Vagina (tissue), 2 donors: ENCODE data around the gene SLC66A2. TPM values are rescaled to one million over a fixed set of nuclear protein-coding genes. Genes with fewer than 3 reads are reported as not detected.
A peak's percentile ranks its signal among the peaks of the same experiment; 100 is the strongest.

Source experiments
- DNase-seq, 2 donors: peaks; one replicate each; pipeline ENCODE4 v3.0.0-alpha.2; 2017; ENCODE audit errors: extremely low spot score in 2 of 2
- H3K27ac ChIP-seq: fragments of 200-600 bp; sonication (generic); one replicate; pipeline ENCODE4 v1.5.1; 2019
- H3K27me3 ChIP-seq: fragments of 200-600 bp; sonication (generic); one replicate; pipeline ENCODE4 v1.5.1; 2019
- H3K36me3 ChIP-seq, 2 donors: fragments of 200-600 bp; sonication (generic); one replicate each; pipeline ENCODE4 v1.5.1; 2017 to 2019
- H3K4me1 ChIP-seq: fragments of 200-600 bp; sonication (generic); one replicate; pipeline ENCODE4 v1.5.1; 2019
- H3K4me3 ChIP-seq, 2 donors: fragments of 200-600 bp; sonication (generic); 1 replicate in 1 of 2; 2 replicates in 1 of 2; pipeline ENCODE4 v1.5.1; 2016 to 2019
- H3K9me3 ChIP-seq: fragments of 200-600 bp; sonication (generic); one replicate; pipeline ENCODE4 v1.5.1; 2019
- CTCF ChIP-seq, 3 experiments: fragments of 450-650 bp in 2 of 3; fragments of 200-600 bp in 1 of 3; sonication (generic) in 1 of 3; IDR thresholded peaks; one replicate each; pipeline ENCODE4 v1.5.1; 2017 to 2019; ENCODE audit warnings: antibody characterized with exemption in 3 of 3, mild to moderate bottlenecking in 2 of 3, moderate library complexity in 2 of 3
- POLR2A ChIP-seq, 2 donors: fragments of 450-650 bp; IDR thresholded peaks; one replicate each; pipeline ENCODE4 v1.6.1; 2017; ENCODE audit warnings: antibody characterized with exemption in 2 of 2, mild to moderate bottlenecking in 2 of 2, moderate library complexity in 2 of 2
- POLR2AphosphoS5 ChIP-seq, 2 donors: sonication (generic); formaldehyde crosslinking; IDR thresholded peaks; one replicate each; pipeline ENCODE4 v1.9.0; 2017; ENCODE audit warnings: antibody characterized with exemption in 2 of 2, mild to moderate bottlenecking in 2 of 2, low read depth in 1 of 2; ENCODE audit not compliant: insufficient read depth in 1 of 2
- intact Hi-C: fragments of 100-400 bp; cut with DNase I; formaldehyde crosslinking; loops from one replicate; pipeline ENCODE4 v1.15.1; 2023
- total RNA-seq: library from RNA; depleted of rRNA; stranded (reverse); fragments of >200 nt; gene quantifications from one replicate; pipeline ENCODE4 v1.2.3, GENCODE V29; 2016

The SLC66A2 gene
- total RNA-seq, 1 donor from 2014 or later: 32.2 TPM

- intact Hi-C loops: no loop called here
- H3K36me3 ChIP-seq: peaks cover 0 to 26% of the 10 kb centered on the region in 2 donors
- no peaks in the 10 kb centered on the region for H3K27me3 ChIP-seq
- H3K27ac ChIP-seq: no peak overlapping the region
- H3K4me3 ChIP-seq: no peak overlapping the region
- no peak for TF ChIP-seq POLR2A (IDR thresholded peaks at IDR 0.05)
- peaks cover 19% of the 10 kb centered on the region for H3K4me1 ChIP-seq
- no peaks in the 10 kb centered on the region for H3K9me3 ChIP-seq
- no peak for DNase-seq
Observed at GRCh38 chr18:79906706-79907105, 44.7 kb downstream of the SLC66A2 start.

- Histone ChIP-seq H3K9me3 (no peaks in the 10 kb centered on the region), H3K4me3 (no peak overlapping the region), H3K27me3 (no peaks in the 10 kb centered on the region), H3K36me3 (peaks cover 0 to 26% of the 10 kb centered on the region in 2 donors), H3K27ac (no peak overlapping the region), H3K4me1 (peaks cover 16% of the 10 kb centered on the region)
- no peak for DNase-seq
- no peak for TF ChIP-seq POLR2A (IDR thresholded peaks at IDR 0.05)
- no peak for TF ChIP-seq POLR2AphosphoS5 (IDR thresholded peaks at IDR 0.05; ENCODE audit: insufficient read depth in 1 of 2, low read depth in 1 of 2)
- TF ChIP-seq CTCF (IDR thresholded peaks at IDR 0.05): no peak
- intact Hi-C loops: no loop called here
Observed at GRCh38 chr18:79905993-79906392, 45.5 kb downstream of the SLC66A2 start.

GRCh38 chr18:79905389-79905911, 46.0 kb downstream of the SLC66A2 start:
- intact Hi-C loops: no loop called here
- Histone ChIP-seq H3K4me3 (no peak overlapping the region), H3K36me3 (peaks cover 0 to 26% of the 10 kb centered on the region in 2 donors), H3K27me3 (no peaks in the 10 kb centered on the region), H3K27ac (no peak overlapping the region), H3K9me3 (no peaks in the 10 kb centered on the region), H3K4me1 (peaks cover 11% of the 10 kb centered on the region)
- no peak for DNase-seq
- TF ChIP-seq POLR2AphosphoS5 (IDR thresholded peaks at IDR 0.05; ENCODE audit: insufficient read depth in 1 of 2, low read depth in 1 of 2) (no peak), CTCF (IDR thresholded peaks at IDR 0.05) (no peak)

- Histone ChIP-seq H3K27me3 (no peaks in the 10 kb centered on the region), H3K4me1 (peaks cover 11% of the 10 kb centered on the region), H3K27ac (no peak overlapping the region), H3K9me3 (no peaks in the 10 kb centered on the region), H3K4me3 (no peak overlapping the region), H3K36me3 (peaks cover 0 to 26% of the 10 kb centered on the region in 2 donors)
- intact Hi-C loops: no loop called here
- no peak for TF ChIP-seq POLR2AphosphoS5 (IDR thresholded peaks at IDR 0.05; ENCODE audit: insufficient read depth in 1 of 2, low read depth in 1 of 2)
- TF ChIP-seq POLR2A (IDR thresholded peaks at IDR 0.05): no peak
- no peak for TF ChIP-seq CTCF (IDR thresholded peaks at IDR 0.05)
- DNase-seq: peak; percentile 83 to 94
Observed at GRCh38 chr18:79904357-79905147, 46.9 kb downstream of the SLC66A2 start.

GRCh38 chr18:79903787-79904356, 47.6 kb downstream of the SLC66A2 start:
- intact Hi-C loops: no loop called here
- H3K27ac ChIP-seq: no peak overlapping the region
- DNase-seq: peak; percentile 83 to 91
- TF ChIP-seq CTCF (IDR thresholded peaks at IDR 0.05) (no peak), POLR2A (IDR thresholded peaks at IDR 0.05) (no peak), POLR2AphosphoS5 (IDR thresholded peaks at IDR 0.05; ENCODE audit: insufficient read depth in 1 of 2, low read depth in 1 of 2) (no peak)
- H3K9me3 ChIP-seq: peaks cover 3% of the 10 kb centered on the region
- peaks cover 11% of the 10 kb centered on the region for H3K4me1 ChIP-seq
- H3K27me3 ChIP-seq: no peaks in the 10 kb centered on the region
- H3K4me3 ChIP-seq: no peak overlapping the region
- H3K36me3 ChIP-seq: peaks cover 0 to 26% of the 10 kb centered on the region in 2 donors
